GM10266 (cell line): ENCODE measurements around the gene KLHL29.

ENCODE experiments used
- DNase-seq: peaks from one replicate; pipeline ENCODE4 v3.0.0; 2012; ENCODE audit errors: extremely low spot score
- CTCF ChIP-seq: IDR thresholded peaks from 2 replicates; pipeline ENCODE4 v1.5.1; 2012; ENCODE audit warnings: mild to moderate bottlenecking, low read depth; ENCODE audit not compliant: control insufficient read depth, insufficient read depth; ENCODE audit errors: missing control alignments

KLHL29 gene

GRCh38 chr2:23423062-23423872 is 38.3 kb downstream of the KLHL29 start:
- no peak for DNase-seq
- no peak for TF ChIP-seq CTCF

- no peak for DNase-seq
- no peak for TF ChIP-seq CTCF
Measured at GRCh38 chr2:23423873-23424680, 39.1 kb downstream of the KLHL29 start.

- TF ChIP-seq CTCF: no peak
Measured at GRCh38 chr2:23425338-23425871, 40.4 kb downstream of the KLHL29 start.

GRCh38 chr2:23425885-23426262 is 40.9 kb downstream of the KLHL29 start:
- TF ChIP-seq CTCF: no peak
- DNase-seq: no peak

More at GRCh38 chr2:23425338-23425871, 40.4 kb downstream of the KLHL29 start:
- DNase-seq: no peak

- no peak for TF ChIP-seq CTCF
- no peak for DNase-seq
Measured at GRCh38 chr2:23426263-23426905, 41.4 kb downstream of the KLHL29 start.

- DNase-seq: no peak
- no peak for TF ChIP-seq CTCF
Measured at GRCh38 chr2:23427350-23427749, 42.4 kb downstream of the KLHL29 start.
